Stimulated activated CD8-positive, alpha-beta memory T cell treated with anti-CD3 and anti-CD28 coated beads, Interleukin-4, amount 100 ng/mL, for 1 hour (primary cell): ENCODE measurements around the gene ZNF691.
"Not testable (repeated sequence)": the region's sequence is repeated elsewhere in the genome, so short reads cannot be mapped to it uniquely, and the experiment has no call there.

Experiments
- DNase-seq, 2 donors: peaks; one replicate each; pipeline ENCODE4 v3.0.0-alpha.2; 2020; ENCODE audit warnings: low read depth in 2 of 2, low spot score in 1 of 2

Gene ZNF691

GRCh38 chr1:42832641-42833240 is 13.7 kb upstream of the ZNF691 start:
- no peak for DNase-seq

GRCh38 chr1:42833981-42834380 is 12.4 kb upstream of the ZNF691 start:
- DNase-seq: no peak

- DNase-seq: no peak
Observed at GRCh38 chr1:42834803-42835202, 11.6 kb upstream of the ZNF691 start.

GRCh38 chr1:42835422-42835821 is 11.0 kb upstream of the ZNF691 start:
- no peak for DNase-seq

DNA sequence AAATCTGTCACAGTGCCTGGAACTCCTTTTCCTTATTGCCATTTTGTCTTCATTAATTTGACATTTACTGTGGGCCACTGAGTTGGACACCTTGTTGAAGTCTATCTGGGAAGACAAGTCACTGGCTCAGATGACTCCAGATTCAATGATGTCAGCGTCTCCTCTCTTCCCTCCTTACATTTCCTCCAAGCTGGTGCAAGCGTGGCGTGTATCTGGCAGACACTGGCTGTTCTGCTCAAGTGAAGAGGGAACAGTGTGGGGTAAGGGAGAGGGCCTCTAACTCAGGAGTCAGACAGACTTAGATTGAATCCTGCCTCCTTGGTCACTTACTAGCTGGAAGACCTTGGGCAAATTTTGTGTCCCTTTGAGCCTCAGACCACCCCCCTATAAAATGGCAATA is 8.7 kb upstream of the ZNF691 start:
- DNase-seq: no peak

DNA sequence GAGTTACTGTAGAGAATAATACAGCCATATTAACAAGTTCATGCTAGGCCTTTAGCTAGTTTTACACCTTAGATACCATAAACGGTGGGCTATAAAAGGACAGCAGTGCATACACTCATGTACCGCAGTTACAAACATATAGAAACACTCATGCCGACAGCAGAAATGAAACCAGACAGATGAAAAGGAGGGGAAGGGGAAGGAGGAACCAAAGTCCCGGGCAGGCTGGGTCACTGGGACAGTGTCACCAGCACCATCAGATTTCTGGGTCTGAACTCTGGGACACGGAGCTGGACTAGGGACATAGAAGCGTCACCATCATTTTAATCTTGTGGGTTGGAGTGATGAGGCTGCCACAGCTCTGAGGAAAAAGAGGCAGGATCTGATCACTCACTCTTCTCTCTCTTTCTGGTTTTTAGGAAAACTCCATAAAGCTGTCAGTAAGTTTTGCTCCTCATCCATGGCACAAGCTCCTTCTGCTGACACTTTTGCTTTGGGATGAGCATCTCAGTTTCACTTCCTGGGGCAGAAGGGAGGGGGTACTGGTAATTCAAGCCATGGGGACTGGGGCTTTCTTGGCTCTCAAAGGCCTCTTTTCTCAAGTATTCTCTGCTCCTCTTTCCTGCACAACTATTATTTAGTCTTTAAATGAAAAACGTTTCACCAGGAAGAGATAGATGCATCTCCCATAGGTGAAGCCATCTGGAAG is 7.8 kb upstream of the ZNF691 start:
- DNase-seq: no peak

DNA sequence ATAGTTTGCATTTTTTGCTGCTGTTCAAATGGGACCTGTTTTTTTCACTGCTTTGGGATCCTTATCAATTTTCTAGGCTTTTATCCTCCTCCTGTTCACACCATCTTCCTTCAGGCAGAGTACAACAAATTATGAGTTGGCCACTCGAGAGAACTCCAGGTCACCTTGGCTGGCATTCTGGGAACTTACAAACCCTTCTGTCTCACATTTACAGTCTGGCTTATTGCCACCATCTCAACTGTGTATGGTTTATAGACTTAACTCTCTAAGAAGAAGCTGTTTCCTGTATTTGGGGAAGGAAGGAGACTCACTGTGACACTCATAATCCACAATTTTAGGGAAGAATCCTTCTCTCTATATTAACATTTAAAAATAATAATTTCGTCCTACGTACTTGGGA is 5.4 kb upstream of the ZNF691 start:
- no peak for DNase-seq

GRCh38 chr1:42841440-42842147 is 4.8 kb upstream of the ZNF691 start:
- no peak for DNase-seq

- no peak for DNase-seq
Observed at GRCh38 chr1:42844592-42845140, 1.7 kb upstream of the ZNF691 start.

DNA sequence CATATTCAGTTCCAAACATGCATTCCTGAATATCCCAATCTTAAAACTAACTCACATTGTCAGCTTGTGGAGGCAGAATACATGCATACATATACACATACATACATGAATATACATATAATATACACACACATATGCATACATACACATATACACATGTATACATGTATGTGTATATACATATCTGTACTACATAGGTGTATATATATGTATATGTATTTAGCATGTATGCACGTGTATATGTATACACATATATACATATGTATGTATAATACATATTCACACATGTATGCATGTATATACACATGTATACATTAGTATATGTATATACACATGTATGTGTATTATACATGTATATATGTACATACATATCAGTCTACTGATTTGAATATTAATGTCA is 1.2 kb upstream of the ZNF691 start:
- DNase-seq: no peak

DNA sequence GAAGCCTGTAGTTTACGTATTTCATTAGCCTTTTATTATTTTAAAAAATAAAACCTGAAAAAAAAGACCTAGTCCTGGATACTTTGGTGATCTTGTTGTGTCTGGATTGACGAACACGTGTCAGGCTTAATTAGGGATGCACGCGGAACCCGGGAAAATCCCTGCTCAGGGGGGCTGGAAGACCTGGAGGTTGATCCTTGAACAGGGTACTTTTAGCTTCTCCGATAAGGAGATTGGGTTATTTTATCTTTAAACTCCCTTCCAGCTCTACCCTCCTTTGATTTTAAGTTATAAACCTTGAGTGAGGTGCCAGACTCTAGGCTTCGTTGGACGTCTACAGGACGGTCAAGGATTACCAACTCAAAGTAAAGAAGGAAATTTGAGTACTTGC is 552 bp upstream of the ZNF691 start:
- DNase-seq: no peak

DNA sequence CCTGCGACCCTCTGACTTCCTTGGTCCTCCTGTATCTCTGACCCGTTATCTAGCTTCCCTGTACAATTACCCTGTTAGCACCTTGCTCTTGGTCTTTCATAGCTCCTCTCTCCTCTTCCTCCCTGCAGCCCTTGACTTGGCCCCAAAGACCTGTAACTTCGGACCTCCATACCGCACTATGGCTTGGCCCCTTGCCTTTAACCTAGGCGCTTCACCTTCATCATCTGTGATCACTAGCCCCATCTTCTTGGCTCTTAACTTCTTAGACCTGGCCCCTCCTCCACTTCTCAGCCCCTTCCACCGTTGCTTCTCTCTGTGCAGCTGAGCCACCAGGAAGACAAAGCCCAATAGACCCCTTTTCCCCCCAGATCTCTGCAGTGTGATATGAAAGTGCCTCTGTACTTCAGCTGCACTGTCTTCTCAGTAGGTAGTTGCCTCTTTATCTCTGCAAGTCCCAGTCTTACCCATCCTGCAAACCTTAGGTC is 740 bp downstream of the ZNF691 start:
- DNase-seq: no peak

GRCh38 chr1:42847721-42848460 is 1.5 kb downstream of the ZNF691 start:
- no peak for DNase-seq

GRCh38 chr1:42848823-42849537 is 2.6 kb downstream of the ZNF691 start:
- DNase-seq: no peak

DNA sequence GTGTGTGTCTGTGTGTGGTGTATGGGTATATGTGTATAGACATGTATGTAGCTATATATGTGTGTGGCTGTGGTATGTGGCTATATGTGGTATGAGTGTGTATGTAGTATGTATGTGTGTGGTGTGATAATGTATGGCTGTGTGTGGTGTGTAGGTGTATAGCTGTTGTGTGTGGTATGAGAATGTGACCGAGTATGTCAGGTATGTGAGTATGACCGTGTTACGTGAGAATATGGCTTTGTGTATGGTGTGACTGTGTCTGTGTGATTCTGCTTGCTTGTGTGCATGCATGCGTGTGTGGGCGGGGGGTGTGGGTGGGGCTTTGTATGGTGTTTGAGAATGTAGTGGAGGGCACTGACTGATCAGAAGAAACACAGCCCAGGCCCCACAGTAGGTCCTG is 3.5 kb downstream of the ZNF691 start:
- no peak for DNase-seq

DNA sequence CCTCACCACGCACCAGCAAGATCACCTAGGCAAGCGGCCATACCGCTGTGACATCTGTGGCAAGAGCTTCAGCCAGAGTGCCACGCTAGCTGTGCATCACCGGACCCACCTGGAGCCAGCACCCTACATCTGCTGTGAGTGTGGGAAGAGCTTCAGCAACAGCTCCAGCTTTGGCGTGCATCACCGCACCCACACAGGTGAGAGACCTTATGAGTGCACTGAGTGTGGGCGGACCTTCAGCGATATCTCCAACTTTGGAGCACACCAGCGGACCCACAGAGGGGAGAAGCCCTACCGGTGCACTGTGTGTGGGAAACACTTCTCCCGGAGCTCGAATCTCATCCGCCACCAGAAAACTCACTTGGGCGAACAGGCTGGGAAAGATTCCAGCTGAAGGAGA is 5.0 kb downstream of the ZNF691 start:
- no peak for DNase-seq

- DNase-seq: no peak
Observed at GRCh38 chr1:42851960-42852607, 5.7 kb downstream of the ZNF691 start.

DNA sequence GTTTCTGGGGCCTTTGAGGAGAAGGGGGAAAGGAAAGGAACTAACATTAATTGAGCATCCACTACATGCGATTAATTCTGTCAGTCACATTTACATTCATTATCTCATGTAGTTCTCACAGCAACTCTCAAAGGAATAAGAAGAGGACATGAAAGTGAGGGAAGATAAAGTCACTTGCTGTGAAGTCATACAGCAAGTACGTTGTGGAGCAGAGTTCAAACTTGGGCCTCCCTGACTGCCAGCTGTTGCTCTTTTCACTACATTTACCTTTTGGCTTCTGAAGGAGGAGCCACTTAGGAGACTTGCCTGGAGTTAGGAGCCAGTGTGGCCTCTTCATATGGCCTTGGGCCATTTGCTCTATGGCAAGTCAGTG is 6.2 kb downstream of the ZNF691 start:
- no peak for DNase-seq

GRCh38 chr1:42853116-42853884 is 6.9 kb downstream of the ZNF691 start:
- no peak for DNase-seq

DNA sequence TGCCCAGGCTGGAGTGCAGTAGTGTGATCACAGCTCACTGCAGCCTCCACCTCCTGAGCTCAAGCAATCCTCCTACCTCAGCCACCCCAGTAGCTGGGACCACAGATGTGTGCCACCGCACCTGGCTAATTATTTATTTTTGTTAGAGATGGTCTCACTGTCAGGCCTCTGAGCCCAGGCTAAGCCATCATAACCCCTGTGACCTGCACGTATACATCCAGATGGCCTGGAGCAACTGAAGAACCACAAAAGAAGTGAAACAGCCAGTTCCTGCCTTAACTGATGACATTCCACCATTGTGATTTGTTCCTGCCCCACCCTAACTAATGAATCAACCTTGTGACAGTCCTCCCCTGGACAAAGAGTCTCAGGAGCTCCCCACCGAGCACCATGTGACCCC is 10.1 kb downstream of the ZNF691 start:
- DNase-seq: not testable (repeated sequence)
